BJ (cell line): ENCODE data around the gene ZFAND3. TPM values are rescaled to one million over a fixed set of nuclear protein-coding genes. Genes with fewer than 3 reads are reported as not detected.

Source experiments
- CTCF ChIA-PET: fragments of 350-600 bp; formaldehyde crosslinking; extraction: SDS; loops from one replicate; lab custom pipeline; 2021; ENCODE audit warnings: antibody characterized with exemption, inconsistent platforms; lab: Yijun Ruan, JAX
- POLR2A ChIA-PET: fragments of 300-600 bp; sonication (Branson Sonifier 250); formaldehyde crosslinking; extraction: SDS; loops from one replicate; lab custom pipeline; 2021; ENCODE audit warnings: antibody characterized with exemption; lab: Charles Lee
- DNase-seq: peaks from one replicate; pipeline ENCODE4 v3.0.0-alpha.2; 2011; ENCODE audit warnings: low read depth
- H3K27me3 ChIP-seq: 2 replicates; pipeline ENCODE4 v1.6.0; 2011; ENCODE audit warnings: low read length; ENCODE audit not compliant: control insufficient read depth, insufficient read depth
- H3K36me3 ChIP-seq: 2 replicates; pipeline ENCODE4 v1.5.1; 2011; ENCODE audit warnings: low read length; ENCODE audit not compliant: control insufficient read depth, insufficient read depth
- H3K4me3 ChIP-seq: 2 replicates; pipeline ENCODE4 v1.5.1; 2011; ENCODE audit warnings: low read depth, mild to moderate bottlenecking, control low read depth, low read length
- CTCF ChIP-seq: IDR thresholded peaks from 2 replicates; pipeline ENCODE4 v1.5.1; 2011; ENCODE audit warnings: low read depth, mild to moderate bottlenecking, control low read depth, inconsistent platforms, low read length, moderate library complexity; ENCODE audit not compliant: insufficient read depth
- polyA plus RNA-seq: library from polyadenylated mRNA; depleted of rRNA; stranded (reverse); fragments of >200 nt; gene quantifications from 2 replicates; pipeline ENCODE4 v1.2.3, GENCODE V29; 2011

The ZFAND3 gene
- polyA plus RNA-seq, 1 experiment, result 15.5 TPM

DNA sequence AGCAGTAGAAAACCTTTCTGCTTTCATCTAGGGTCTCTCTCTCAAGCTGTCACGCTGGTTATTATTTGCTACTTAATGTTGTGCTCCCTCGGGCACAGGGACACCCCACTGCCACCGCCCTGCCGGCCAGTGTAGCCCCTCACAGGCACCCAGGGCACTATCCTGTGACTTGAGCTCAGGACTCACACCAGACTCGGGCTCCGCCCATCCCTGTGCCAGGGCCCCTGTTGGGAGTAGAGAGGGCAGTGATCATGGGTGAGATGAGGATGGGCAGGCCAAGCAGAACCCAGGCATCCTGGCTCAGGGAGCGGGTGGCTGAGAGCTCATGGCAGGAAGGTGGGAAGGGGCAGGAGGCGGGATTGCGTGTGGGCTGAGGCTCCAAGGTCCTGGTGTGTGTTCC lies 371.9 kb downstream of the ZFAND3 start:
- Histone ChIP-seq H3K36me3 (peaks cover 2% of the 10 kb centered on the region), H3K27me3 (no peaks in the 10 kb centered on the region), H3K4me3 (no peak overlapping the region)
- ChIA-PET POLR2A (no interaction called here), CTCF (no interaction called here)
- DNase-seq, result no peak
- no peak for TF ChIP-seq CTCF

- Histone ChIP-seq H3K27me3 (no peaks in the 10 kb centered on the region), H3K4me3 (no peak overlapping the region), H3K36me3 (peaks cover 2% of the 10 kb centered on the region)
- DNase-seq, result no peak
- CTCF ChIA-PET, result interaction anchor here (1.0 kb wide), 1 partner anchor 87 kb away, joined by 4 read pairs; no protein-coding TSS in a partner anchor
- POLR2A ChIA-PET, result no interaction called here
- TF ChIP-seq CTCF, result no peak
Measured at GRCh38 chr6:38192011-38192410, 372.5 kb downstream of the ZFAND3 start.

- Histone ChIP-seq H3K27me3 (no peaks in the 10 kb centered on the region), H3K36me3 (peaks cover 2% of the 10 kb centered on the region), H3K4me3 (no peak overlapping the region)
- ChIA-PET CTCF (interaction anchor here (1.0 kb wide), 1 partner anchor 87 kb away, joined by 4 read pairs; no protein-coding TSS in a partner anchor), POLR2A (no interaction called here)
- TF ChIP-seq CTCF, result no peak
- no peak for DNase-seq
Measured at GRCh38 chr6:38192487-38192886, 373.0 kb downstream of the ZFAND3 start.

- POLR2A ChIA-PET, result interaction anchor here (0.6 kb wide), 1 partner anchor 65 kb away, joined by 3 read pairs; no protein-coding TSS in a partner anchor
- DNase-seq, result no peak
- Histone ChIP-seq H3K36me3 (peaks cover 2% of the 10 kb centered on the region), H3K4me3 (no peak overlapping the region), H3K27me3 (no peaks in the 10 kb centered on the region)
- CTCF ChIA-PET, result interaction anchor here (1.0 kb wide), 2 partner anchors 86 to 168 kb away, joined by 3 to 4 read pairs; no protein-coding TSS in a partner anchor
- no peak for TF ChIP-seq CTCF
Measured at GRCh38 chr6:38193051-38193450, 373.5 kb downstream of the ZFAND3 start.

DNA sequence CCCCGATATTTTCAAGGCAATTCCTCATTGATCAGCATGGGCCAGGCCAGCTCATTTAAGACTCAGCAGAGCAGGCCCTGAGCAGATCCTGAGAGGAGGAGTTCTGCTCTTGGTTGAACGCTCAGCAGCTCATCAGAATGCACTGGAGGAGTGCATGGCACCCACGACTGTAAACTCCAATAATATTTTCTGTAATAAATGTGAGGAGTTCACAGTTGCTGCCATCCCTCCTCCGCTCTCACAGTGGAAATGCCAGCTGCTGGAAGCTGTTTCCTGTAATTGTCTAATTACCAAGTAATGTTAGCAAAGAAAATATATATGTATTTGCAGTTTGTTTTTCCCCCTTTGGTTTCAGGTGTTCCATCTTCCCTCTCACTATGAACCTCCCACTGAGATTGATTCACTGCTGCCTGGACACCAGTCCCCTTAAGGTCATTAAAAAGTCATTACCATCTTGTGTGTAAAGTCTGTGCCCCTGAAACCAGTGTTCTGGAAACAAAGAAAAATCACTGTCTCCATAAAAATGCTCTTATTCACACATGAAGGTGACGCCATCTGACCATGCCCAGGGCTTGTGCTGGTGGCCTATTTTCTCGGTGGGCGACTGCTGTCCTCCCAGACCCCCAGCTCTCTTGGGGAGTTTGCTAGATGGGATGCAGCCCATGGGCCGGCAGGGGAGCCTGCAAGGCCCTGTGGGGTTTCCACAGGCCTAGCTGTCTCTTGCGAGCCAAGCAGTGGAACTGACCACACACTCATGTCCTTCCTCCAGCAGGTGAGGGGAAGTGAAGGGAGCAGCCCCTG lies 374.2 kb downstream of the ZFAND3 start:
- CTCF ChIA-PET, result interaction anchor here (1.0 kb wide), 1 partner anchor 168 kb away, joined by 3 read pairs; no protein-coding TSS in a partner anchor
- Histone ChIP-seq H3K4me3 (no peak overlapping the region), H3K36me3 (peaks cover 4% of the 10 kb centered on the region), H3K27me3 (no peaks in the 10 kb centered on the region)
- POLR2A ChIA-PET, result interaction anchor here (0.6 kb wide), 1 partner anchor 64 kb away, joined by 3 read pairs; no protein-coding TSS in a partner anchor
- TF ChIP-seq CTCF, result no peak
- no peak for DNase-seq
